Neural crest cell (in vitro differentiated cells): Measurements from ENCODE around the gene RTL1. TPM values are rescaled to one million over a fixed set of nuclear protein-coding genes. Genes with fewer than 3 reads are reported as not detected.

ENCODE experiments used
- DNase-seq: peaks from one replicate; pipeline ENCODE4 v3.0.0; 2021; ENCODE audit warnings: low read depth, mixed read lengths, low spot score
- H3K27ac Mint-ChIP-seq: one replicate; pipeline ENCODE4 v1.8.0; 2021; ENCODE audit warnings: mild to moderate bottlenecking, mixed read lengths; ENCODE audit not compliant: unreplicated experiment
- H3K27me3 Mint-ChIP-seq: 2 replicates; pipeline ENCODE4 v1.8.0; 2021; ENCODE audit warnings: low read depth, mild to moderate bottlenecking, mixed read lengths
- H3K36me3 Mint-ChIP-seq: 2 replicates; pipeline ENCODE4 v1.8.0; 2021; ENCODE audit warnings: low read depth, mild to moderate bottlenecking, mixed read lengths
- H3K4me1 Mint-ChIP-seq: 2 replicates; pipeline ENCODE4 v1.8.0; 2021; ENCODE audit warnings: mixed read lengths
- H3K4me3 Mint-ChIP-seq: one replicate; pipeline ENCODE4 v1.8.0; 2021; ENCODE audit warnings: mild to moderate bottlenecking, mixed read lengths
- H3K9me3 Mint-ChIP-seq: 2 replicates; pipeline ENCODE4 v1.8.0; 2021; ENCODE audit warnings: mixed read lengths
- CTCF ChIP-seq: fragments of 200-600 bp; sonication (generic); conservative IDR thresholded peaks from 2 replicates; pipeline ENCODE4 v1.5.0; 2021; ENCODE audit warnings: antibody characterized with exemption, mild to moderate bottlenecking
- long read RNA-seq: library from polyadenylated mRNA; unstranded; transcript quantifications from one replicate; pipeline ENCODE4 v2.0.0, GENCODE V29; 2020
- total RNA-seq: library from RNA; stranded (reverse); gene quantifications from 2 replicates; pipeline ENCODE4 v1.2.1, GENCODE V29; 2021

RTL1 gene
- 0.09 and 0.18 TPM in 2 replicates for total RNA-seq
- long read RNA-seq = 0 reads

- peak within 1 kb of the TSS; percentile 87 for H3K4me3 Mint-ChIP-seq
- H3K4me1 Mint-ChIP-seq = peaks cover 59% of the 10 kb centered on the region
- TF ChIP-seq CTCF = no peak
- peak within 1 kb of the TSS; percentile 50 for H3K27ac Mint-ChIP-seq
- no peak for DNase-seq
- H3K27me3 Mint-ChIP-seq = peaks cover 61% of the 10 kb centered on the region
- no peaks in the 10 kb centered on the region for H3K36me3 Mint-ChIP-seq
- no peaks in the 10 kb centered on the region for H3K9me3 Mint-ChIP-seq
These were observed at the start of gene RTL1 for GRCh38 chr14:100903672-100904185. TSS of gene RTL1 (minus strand) at chr14:100903722. CDS start at chr14:100884788, 18,934 bp downstream.

- Mint-ChIP-seq H3K4me1 (no peaks in the 10 kb centered on the region), H3K9me3 (no peaks in the 10 kb centered on the region), H3K36me3 (no peaks in the 10 kb centered on the region), H3K27ac (no peak overlapping the region), H3K4me3 (no peak overlapping the region), H3K27me3 (no peaks in the 10 kb centered on the region)
- no peak for DNase-seq
- no peak for TF ChIP-seq CTCF
These were observed 46.5 kb upstream of the RTL1 start for GRCh38 chr14:100950024-100950423.

GRCh38 chr14:100944052-100944451, 40.5 kb upstream of the RTL1 start:
- TF ChIP-seq CTCF = no peak
- H3K27me3 Mint-ChIP-seq = no peaks in the 10 kb centered on the region
- no peaks in the 10 kb centered on the region for H3K4me1 Mint-ChIP-seq
- H3K9me3 Mint-ChIP-seq = no peaks in the 10 kb centered on the region
- no peak overlapping the region for H3K27ac Mint-ChIP-seq
- no peak overlapping the region for H3K4me3 Mint-ChIP-seq
- H3K36me3 Mint-ChIP-seq = no peaks in the 10 kb centered on the region
- no peak for DNase-seq

- no peak overlapping the region for H3K4me3 Mint-ChIP-seq
These were observed 26.7 kb upstream of the RTL1 start for GRCh38 chr14:100930270-100930669.

GRCh38 chr14:100915560-100915959, 12.0 kb upstream of the RTL1 start:
- H3K4me1 Mint-ChIP-seq = no peaks in the 10 kb centered on the region
- no peak for DNase-seq
- no peak for TF ChIP-seq CTCF
- H3K27me3 Mint-ChIP-seq = no peaks in the 10 kb centered on the region
- no peaks in the 10 kb centered on the region for H3K36me3 Mint-ChIP-seq
- H3K4me3 Mint-ChIP-seq = no peak overlapping the region
- no peaks in the 10 kb centered on the region for H3K9me3 Mint-ChIP-seq
- H3K27ac Mint-ChIP-seq = no peak overlapping the region

More at GRCh38 chr14:100930270-100930669, 26.7 kb upstream of the RTL1 start:
- Mint-ChIP-seq H3K27me3 (peaks cover 2% of the 10 kb centered on the region), H3K4me1 (no peaks in the 10 kb centered on the region), H3K9me3 (peaks cover 19% of the 10 kb centered on the region), H3K27ac (no peak overlapping the region), H3K36me3 (no peaks in the 10 kb centered on the region)
- DNase-seq = no peak
- no peak for TF ChIP-seq CTCF
